ENCODE data around the gene CRYBG3.

- no peak for TF ChIP-seq AHR (CRISPR knock-in tag; IDR thresholded peaks at IDR 0.05)
- no peak for TF ChIP-seq SMC3 (IDR thresholded peaks at IDR 0.05; ENCODE audit: low read length)
- TF ChIP-seq, protein P1, sequence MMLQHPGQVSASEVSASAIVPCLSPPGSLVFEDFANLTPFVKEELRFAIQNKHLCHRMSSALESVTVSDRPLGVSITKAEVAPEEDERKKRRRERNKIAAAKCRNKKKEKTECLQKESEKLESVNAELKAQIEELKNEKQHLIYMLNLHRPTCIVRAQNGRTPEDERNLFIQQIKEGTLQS (CRISPR knock-in tag; IDR thresholded peaks at IDR 0.05): no peak
- no peak for TF ChIP-seq POLR2AphosphoS5 (IDR thresholded peaks at IDR 0.05; ENCODE audit: low read depth, low read length)
- TF ChIP-seq RXRA (CRISPR knock-in tag; IDR thresholded peaks at IDR 0.05): no peak
- TF ChIP-seq, protein P2, sequence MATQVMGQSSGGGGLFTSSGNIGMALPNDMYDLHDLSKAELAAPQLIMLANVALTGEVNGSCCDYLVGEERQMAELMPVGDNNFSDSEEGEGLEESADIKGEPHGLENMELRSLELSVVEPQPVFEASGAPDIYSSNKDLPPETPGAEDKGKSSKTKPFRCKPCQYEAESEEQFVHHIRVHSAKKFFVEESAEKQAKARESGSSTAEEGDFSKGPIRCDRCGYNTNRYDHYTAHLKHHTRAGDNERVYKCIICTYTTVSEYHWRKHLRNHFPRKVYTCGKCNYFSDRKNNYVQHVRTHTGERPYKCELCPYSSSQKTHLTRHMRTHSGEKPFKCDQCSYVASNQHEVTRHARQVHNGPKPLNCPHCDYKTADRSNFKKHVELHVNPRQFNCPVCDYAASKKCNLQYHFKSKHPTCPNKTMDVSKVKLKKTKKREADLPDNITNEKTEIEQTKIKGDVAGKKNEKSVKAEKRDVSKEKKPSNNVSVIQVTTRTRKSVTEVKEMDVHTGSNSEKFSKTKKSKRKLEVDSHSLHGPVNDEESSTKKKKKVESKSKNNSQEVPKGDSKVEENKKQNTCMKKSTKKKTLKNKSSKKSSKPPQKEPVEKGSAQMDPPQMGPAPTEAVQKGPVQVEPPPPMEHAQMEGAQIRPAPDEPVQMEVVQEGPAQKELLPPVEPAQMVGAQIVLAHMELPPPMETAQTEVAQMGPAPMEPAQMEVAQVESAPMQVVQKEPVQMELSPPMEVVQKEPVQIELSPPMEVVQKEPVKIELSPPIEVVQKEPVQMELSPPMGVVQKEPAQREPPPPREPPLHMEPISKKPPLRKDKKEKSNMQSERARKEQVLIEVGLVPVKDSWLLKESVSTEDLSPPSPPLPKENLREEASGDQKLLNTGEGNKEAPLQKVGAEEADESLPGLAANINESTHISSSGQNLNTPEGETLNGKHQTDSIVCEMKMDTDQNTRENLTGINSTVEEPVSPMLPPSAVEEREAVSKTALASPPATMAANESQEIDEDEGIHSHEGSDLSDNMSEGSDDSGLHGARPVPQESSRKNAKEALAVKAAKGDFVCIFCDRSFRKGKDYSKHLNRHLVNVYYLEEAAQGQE (IDR thresholded peaks at IDR 0.05; ENCODE audit: borderline replicate concordance in 1 of 2, low read depth in 1 of 2, low read length in 2 of 2): no peak
- TF ChIP-seq CHD2 (IDR thresholded peaks at IDR 0.05; ENCODE audit: low read depth, low read length): no peak
- TF ChIP-seq ZNF124 (CRISPR knock-in tag; IDR thresholded peaks at IDR 0.05): no peak
- no peak for TF ChIP-seq ETV6 (CRISPR knock-in tag; conservative IDR thresholded peaks at IDR 0.05)
- no peak for TF ChIP-seq KLF12 (CRISPR knock-in tag; IDR thresholded peaks at IDR 0.05; ENCODE audit: borderline replicate concordance)
- TF ChIP-seq, protein P3, sequence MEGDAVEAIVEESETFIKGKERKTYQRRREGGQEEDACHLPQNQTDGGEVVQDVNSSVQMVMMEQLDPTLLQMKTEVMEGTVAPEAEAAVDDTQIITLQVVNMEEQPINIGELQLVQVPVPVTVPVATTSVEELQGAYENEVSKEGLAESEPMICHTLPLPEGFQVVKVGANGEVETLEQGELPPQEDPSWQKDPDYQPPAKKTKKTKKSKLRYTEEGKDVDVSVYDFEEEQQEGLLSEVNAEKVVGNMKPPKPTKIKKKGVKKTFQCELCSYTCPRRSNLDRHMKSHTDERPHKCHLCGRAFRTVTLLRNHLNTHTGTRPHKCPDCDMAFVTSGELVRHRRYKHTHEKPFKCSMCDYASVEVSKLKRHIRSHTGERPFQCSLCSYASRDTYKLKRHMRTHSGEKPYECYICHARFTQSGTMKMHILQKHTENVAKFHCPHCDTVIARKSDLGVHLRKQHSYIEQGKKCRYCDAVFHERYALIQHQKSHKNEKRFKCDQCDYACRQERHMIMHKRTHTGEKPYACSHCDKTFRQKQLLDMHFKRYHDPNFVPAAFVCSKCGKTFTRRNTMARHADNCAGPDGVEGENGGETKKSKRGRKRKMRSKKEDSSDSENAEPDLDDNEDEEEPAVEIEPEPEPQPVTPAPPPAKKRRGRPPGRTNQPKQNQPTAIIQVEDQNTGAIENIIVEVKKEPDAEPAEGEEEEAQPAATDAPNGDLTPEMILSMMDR (CRISPR knock-in tag; IDR thresholded peaks at IDR 0.05): no peak
These were observed 169.5 kb downstream of the CRYBG3 start for GRCh38 chr3:97991293-97991682.
